ENCODE data around the gene CAPN13.

CAPN13 gene

DNA sequence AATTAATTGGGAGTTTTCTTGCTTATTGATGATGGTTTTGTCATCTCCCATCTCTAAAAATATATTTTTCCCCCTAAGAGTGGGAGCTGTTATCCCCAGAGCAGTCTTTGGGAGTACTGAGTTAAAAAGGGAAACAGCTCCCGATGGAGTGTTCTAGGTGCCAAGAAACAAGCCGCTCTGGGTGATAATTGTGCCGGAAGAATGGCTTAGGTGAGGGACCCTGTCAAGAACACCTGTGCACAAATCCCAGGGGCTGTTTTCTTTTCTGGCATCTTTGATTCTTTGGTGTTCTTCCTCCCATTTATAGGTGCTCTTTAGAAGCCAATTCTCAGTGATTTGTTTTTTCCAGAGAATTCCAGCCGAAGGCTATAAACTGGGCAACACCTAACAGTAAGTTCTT, 1.4 kb upstream of the CAPN13 start:
- H3K27me3 ChIP-seq (replicated peaks; ENCODE audit: control insufficient read depth, insufficient read depth, low read length, poor library complexity, severe bottlenecking): no peaks in the 10 kb centered on the region
- H3K4me1 ChIP-seq (ENCODE audit: control insufficient read depth, insufficient read depth, low read length, poor library complexity, severe bottlenecking): no peaks in the 10 kb centered on the region
- no peaks in the 10 kb centered on the region for H3K36me3 ChIP-seq (ENCODE audit: control insufficient read depth, insufficient read depth, low read length)
- H3K4me3 ChIP-seq (ENCODE audit: insufficient read depth, low read depth, low read length, poor library complexity, severe bottlenecking): no peak overlapping the region
- no peak overlapping the region for H3K27ac ChIP-seq (ENCODE audit: insufficient read depth, low read length, poor library complexity, severe bottlenecking)
- no peaks in the 10 kb centered on the region for H3K9me3 ChIP-seq (ENCODE audit: control insufficient read depth, low read length)
- DNase-seq: no peak

DNA sequence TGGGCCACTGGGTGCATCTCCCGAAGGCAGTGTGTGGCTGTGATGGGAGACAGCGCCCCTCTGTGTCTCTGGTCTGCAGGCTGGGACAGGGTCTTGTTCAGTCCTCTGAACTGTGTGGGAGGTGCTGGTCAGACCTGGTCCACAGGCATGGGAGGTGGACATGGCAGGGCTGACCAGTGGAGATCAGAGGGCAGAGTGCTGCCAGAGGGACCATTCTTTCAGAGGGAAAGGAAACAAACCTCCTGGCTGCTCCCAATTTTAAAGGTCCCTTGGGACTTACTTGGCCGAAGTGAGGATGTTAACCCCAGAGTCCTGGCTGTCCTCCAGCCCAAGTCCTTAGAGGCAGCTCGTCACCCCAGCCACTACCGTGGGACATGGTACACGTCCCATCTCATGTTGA, 4.0 kb downstream of the CAPN13 start:
- Histone ChIP-seq H3K4me1 (ENCODE audit: control insufficient read depth, insufficient read depth, low read length, poor library complexity, severe bottlenecking) (no peaks in the 10 kb centered on the region), H3K9me3 (ENCODE audit: control insufficient read depth, low read length) (no peaks in the 10 kb centered on the region), H3K4me3 (ENCODE audit: insufficient read depth, low read depth, low read length, poor library complexity, severe bottlenecking) (no peak overlapping the region), H3K36me3 (ENCODE audit: control insufficient read depth, insufficient read depth, low read length) (no peaks in the 10 kb centered on the region), H3K27me3 (replicated peaks; ENCODE audit: control insufficient read depth, insufficient read depth, low read length, poor library complexity, severe bottlenecking) (no peaks in the 10 kb centered on the region), H3K27ac (ENCODE audit: insufficient read depth, low read length, poor library complexity, severe bottlenecking) (no peak overlapping the region)
- no peak for DNase-seq

DNA sequence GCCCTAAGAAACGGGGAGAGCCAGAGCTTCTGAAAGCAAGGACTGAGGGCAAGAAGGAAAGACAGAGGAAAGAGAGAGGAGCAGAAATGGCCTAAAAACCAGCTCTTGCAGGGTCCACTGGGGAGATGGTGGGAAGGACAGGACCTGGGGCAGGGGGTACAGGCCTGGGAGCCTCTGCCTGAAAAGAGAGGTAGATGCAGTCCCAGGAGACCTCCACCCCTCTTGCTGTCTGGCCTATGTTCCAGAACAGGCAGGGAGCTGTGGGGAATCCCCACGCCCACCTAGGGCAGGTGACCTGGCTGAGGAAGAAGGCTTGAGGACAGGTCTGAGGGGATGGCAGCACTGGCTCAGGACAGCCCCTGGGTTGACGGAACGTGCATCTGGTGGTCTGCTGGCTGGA, 4.6 kb downstream of the CAPN13 start:
- H3K9me3 ChIP-seq (ENCODE audit: control insufficient read depth, low read length): no peaks in the 10 kb centered on the region
- H3K27me3 ChIP-seq (replicated peaks; ENCODE audit: control insufficient read depth, insufficient read depth, low read length, poor library complexity, severe bottlenecking): no peaks in the 10 kb centered on the region
- DNase-seq: no peak
- no peak overlapping the region for H3K4me3 ChIP-seq (ENCODE audit: insufficient read depth, low read depth, low read length, poor library complexity, severe bottlenecking)
- no peaks in the 10 kb centered on the region for H3K36me3 ChIP-seq (ENCODE audit: control insufficient read depth, insufficient read depth, low read length)
- no peak overlapping the region for H3K27ac ChIP-seq (ENCODE audit: insufficient read depth, low read length, poor library complexity, severe bottlenecking)
- H3K4me1 ChIP-seq (ENCODE audit: control insufficient read depth, insufficient read depth, low read length, poor library complexity, severe bottlenecking): no peaks in the 10 kb centered on the region

DNA sequence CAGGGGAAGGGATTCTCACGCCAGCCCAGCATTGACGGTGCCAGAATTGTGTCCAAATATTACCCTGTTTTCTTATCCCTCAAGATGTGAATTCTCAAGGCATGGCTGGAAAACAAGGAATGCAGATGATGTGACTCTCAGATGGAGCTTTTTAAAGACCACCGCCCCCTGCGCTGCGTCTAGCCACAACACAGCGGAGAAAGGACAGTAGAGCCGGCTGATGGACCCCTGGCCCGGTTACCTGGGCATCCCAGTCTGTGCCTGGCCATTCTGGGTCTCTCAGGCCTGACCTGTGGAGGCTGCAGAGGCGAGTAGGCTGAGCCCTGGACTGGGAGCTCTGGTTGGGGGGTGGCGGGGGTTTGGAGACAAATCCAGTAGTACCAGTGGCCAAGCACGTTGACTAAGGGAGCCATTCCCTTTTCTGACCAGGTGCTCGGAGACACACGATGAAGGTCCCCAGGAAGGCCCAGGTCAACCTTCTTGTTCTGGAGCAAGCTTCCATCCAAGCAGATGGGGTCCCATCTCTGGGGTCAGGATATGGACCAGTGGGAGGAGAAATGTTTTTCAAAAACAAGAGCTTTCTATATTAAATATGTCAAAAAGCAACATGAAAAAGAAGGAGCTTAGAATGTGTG, 5.3 kb downstream of the CAPN13 start:
- H3K9me3 ChIP-seq (ENCODE audit: control insufficient read depth, low read length): no peaks in the 10 kb centered on the region
- H3K4me1 ChIP-seq (ENCODE audit: control insufficient read depth, insufficient read depth, low read length, poor library complexity, severe bottlenecking): no peaks in the 10 kb centered on the region
- no peaks in the 10 kb centered on the region for H3K36me3 ChIP-seq (ENCODE audit: control insufficient read depth, insufficient read depth, low read length)
- no peaks in the 10 kb centered on the region for H3K27me3 ChIP-seq (replicated peaks; ENCODE audit: control insufficient read depth, insufficient read depth, low read length, poor library complexity, severe bottlenecking)
- H3K4me3 ChIP-seq (ENCODE audit: insufficient read depth, low read depth, low read length, poor library complexity, severe bottlenecking): no peak overlapping the region
- H3K27ac ChIP-seq (ENCODE audit: insufficient read depth, low read length, poor library complexity, severe bottlenecking): no peak overlapping the region
- DNase-seq: no peak

DNA sequence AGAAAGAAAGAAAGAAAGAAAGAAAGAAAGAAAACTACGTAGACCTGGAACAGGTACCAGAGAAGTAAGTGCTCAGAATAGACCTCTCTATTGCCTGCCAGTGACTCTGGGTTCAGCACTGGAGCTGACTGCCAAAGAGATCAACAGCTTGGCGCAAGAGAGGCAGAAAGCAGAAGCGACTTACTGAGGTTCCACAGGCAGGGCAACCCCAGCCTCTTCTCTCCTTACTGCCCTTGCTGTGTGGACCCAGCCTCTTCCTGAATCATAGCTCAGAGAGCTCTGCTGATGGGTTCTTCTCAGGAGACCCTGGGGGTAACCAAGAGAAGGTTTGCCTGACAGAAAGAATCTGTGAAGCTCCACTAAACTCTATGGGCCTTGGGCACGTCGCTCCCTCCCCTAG, 7.1 kb downstream of the CAPN13 start:
- no peak overlapping the region for H3K27ac ChIP-seq (ENCODE audit: insufficient read depth, low read length, poor library complexity, severe bottlenecking)
- no peaks in the 10 kb centered on the region for H3K9me3 ChIP-seq (ENCODE audit: control insufficient read depth, low read length)
- H3K4me1 ChIP-seq (ENCODE audit: control insufficient read depth, insufficient read depth, low read length, poor library complexity, severe bottlenecking): no peaks in the 10 kb centered on the region
- H3K27me3 ChIP-seq (replicated peaks; ENCODE audit: control insufficient read depth, insufficient read depth, low read length, poor library complexity, severe bottlenecking): no peaks in the 10 kb centered on the region
- no peaks in the 10 kb centered on the region for H3K36me3 ChIP-seq (ENCODE audit: control insufficient read depth, insufficient read depth, low read length)
- DNase-seq: no peak
- H3K4me3 ChIP-seq (ENCODE audit: insufficient read depth, low read depth, low read length, poor library complexity, severe bottlenecking): no peak overlapping the region

DNA sequence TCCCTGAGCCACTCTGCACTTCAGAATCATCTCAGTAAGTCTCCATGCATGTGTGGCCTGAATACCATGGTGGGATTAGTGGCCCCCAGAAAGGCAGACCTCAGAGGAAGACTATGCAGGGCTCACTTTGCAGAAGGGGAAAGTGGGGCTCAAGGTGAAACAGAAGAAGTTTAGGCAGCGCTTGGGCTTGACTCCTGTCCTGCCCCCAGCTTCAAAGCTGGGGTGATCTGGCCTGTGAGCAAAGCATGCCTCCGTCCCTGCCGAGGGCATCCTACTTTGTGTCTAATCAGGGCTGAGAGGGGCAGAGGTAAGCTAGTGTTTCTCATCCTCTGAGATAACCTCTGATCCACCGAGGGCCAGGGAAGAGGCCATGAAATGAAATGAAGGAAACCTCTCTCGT, 7.9 kb downstream of the CAPN13 start:
- H3K4me3 ChIP-seq (ENCODE audit: insufficient read depth, low read depth, low read length, poor library complexity, severe bottlenecking): no peak overlapping the region
- no peak overlapping the region for H3K27ac ChIP-seq (ENCODE audit: insufficient read depth, low read length, poor library complexity, severe bottlenecking)
- H3K9me3 ChIP-seq (ENCODE audit: control insufficient read depth, low read length): no peaks in the 10 kb centered on the region
- no peaks in the 10 kb centered on the region for H3K36me3 ChIP-seq (ENCODE audit: control insufficient read depth, insufficient read depth, low read length)
- H3K27me3 ChIP-seq (replicated peaks; ENCODE audit: control insufficient read depth, insufficient read depth, low read length, poor library complexity, severe bottlenecking): no peaks in the 10 kb centered on the region
- DNase-seq: no peak
- no peaks in the 10 kb centered on the region for H3K4me1 ChIP-seq (ENCODE audit: control insufficient read depth, insufficient read depth, low read length, poor library complexity, severe bottlenecking)

DNA sequence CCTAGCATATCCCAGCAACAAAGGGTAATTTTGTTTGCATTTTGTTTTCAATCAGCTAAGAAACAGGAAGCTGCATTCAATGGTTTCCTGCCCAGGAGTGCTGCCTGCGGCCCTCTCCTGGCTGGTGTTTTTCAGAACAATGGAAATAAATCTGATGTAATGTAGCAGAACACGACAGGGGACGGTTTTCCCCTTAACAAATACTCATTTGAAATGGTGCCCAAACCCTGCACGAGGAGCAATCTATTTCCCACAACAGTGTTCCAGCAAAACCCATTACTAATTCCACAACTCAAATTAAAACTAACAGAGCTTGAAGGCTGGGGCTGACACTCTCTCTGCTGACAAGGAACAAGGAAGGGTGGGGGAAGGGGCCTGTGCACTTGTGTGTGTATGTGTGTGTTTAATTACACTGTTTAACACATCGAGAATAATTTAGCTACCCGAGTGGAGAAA, 8.7 kb downstream of the CAPN13 start:
- Histone ChIP-seq H3K4me3 (ENCODE audit: insufficient read depth, low read depth, low read length, poor library complexity, severe bottlenecking) (no peak overlapping the region), H3K27me3 (replicated peaks; ENCODE audit: control insufficient read depth, insufficient read depth, low read length, poor library complexity, severe bottlenecking) (no peaks in the 10 kb centered on the region), H3K27ac (ENCODE audit: insufficient read depth, low read length, poor library complexity, severe bottlenecking) (no peak overlapping the region), H3K36me3 (ENCODE audit: control insufficient read depth, insufficient read depth, low read length) (no peaks in the 10 kb centered on the region), H3K9me3 (ENCODE audit: control insufficient read depth, low read length) (no peaks in the 10 kb centered on the region), H3K4me1 (ENCODE audit: control insufficient read depth, insufficient read depth, low read length, poor library complexity, severe bottlenecking) (no peaks in the 10 kb centered on the region)
- DNase-seq: no peak

DNA sequence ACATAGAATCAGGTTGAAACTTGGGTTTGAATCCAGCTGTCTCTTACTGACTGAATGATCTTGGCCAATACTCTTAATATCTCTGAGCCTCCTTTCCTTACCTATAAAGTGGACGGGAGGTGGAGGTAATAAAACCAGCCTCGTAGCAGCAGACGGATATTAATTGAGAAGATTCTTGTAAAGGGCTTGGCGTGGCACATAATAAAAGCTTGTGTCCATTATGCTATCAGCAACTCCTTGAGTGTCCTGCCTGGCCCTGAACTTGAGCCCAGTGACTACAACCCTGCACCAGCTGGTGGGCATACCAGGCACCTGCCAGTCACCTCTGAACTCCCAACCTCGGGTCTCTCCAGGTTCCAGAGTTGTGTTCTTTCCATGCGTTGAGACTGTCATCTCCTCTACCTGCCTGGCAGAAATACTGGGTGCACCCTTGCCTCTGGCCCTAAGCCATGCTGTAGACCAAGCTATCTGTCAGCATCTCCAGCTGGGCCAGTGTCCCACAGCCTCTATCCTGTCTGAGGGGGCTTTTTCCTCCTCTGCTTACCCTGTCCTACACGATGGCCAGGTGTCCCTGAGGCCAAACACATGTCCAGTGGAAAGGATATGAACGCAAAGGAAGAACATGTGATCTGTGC, 9.7 kb downstream of the CAPN13 start:
- no peaks in the 10 kb centered on the region for H3K9me3 ChIP-seq (ENCODE audit: control insufficient read depth, low read length)
- no peak overlapping the region for H3K4me3 ChIP-seq (ENCODE audit: insufficient read depth, low read depth, low read length, poor library complexity, severe bottlenecking)
- no peak overlapping the region for H3K27ac ChIP-seq (ENCODE audit: insufficient read depth, low read length, poor library complexity, severe bottlenecking)
- H3K36me3 ChIP-seq (ENCODE audit: control insufficient read depth, insufficient read depth, low read length): no peaks in the 10 kb centered on the region
- H3K27me3 ChIP-seq (replicated peaks; ENCODE audit: control insufficient read depth, insufficient read depth, low read length, poor library complexity, severe bottlenecking): no peaks in the 10 kb centered on the region
- H3K4me1 ChIP-seq (ENCODE audit: control insufficient read depth, insufficient read depth, low read length, poor library complexity, severe bottlenecking): no peaks in the 10 kb centered on the region
- no peak for DNase-seq

DNA sequence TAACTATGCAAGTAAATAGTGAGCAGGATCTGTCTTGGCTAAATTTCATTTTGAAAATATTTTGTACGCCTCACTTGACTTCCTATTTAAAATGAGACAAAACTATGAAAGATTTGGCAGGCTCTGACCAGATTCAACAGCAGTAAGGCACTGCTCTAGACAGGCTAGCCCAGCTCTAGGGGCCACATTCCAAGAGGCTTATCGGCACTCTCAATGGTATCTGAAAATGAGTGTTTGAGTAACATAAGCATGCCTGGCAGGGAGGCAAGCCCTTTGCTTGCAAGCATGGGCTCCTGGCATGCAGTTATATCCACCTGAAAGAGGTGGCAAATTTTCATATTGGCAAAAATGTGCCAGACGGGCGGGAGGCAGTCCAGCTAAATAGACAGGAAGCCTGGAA, 10.5 kb downstream of the CAPN13 start:
- H3K36me3 ChIP-seq (ENCODE audit: control insufficient read depth, insufficient read depth, low read length): no peaks in the 10 kb centered on the region
- no peak for DNase-seq
- H3K9me3 ChIP-seq (ENCODE audit: control insufficient read depth, low read length): no peaks in the 10 kb centered on the region
- no peaks in the 10 kb centered on the region for H3K27me3 ChIP-seq (replicated peaks; ENCODE audit: control insufficient read depth, insufficient read depth, low read length, poor library complexity, severe bottlenecking)
- no peaks in the 10 kb centered on the region for H3K4me1 ChIP-seq (ENCODE audit: control insufficient read depth, insufficient read depth, low read length, poor library complexity, severe bottlenecking)
- no peak overlapping the region for H3K4me3 ChIP-seq (ENCODE audit: insufficient read depth, low read depth, low read length, poor library complexity, severe bottlenecking)
- H3K27ac ChIP-seq (ENCODE audit: insufficient read depth, low read length, poor library complexity, severe bottlenecking): no peak overlapping the region

DNA sequence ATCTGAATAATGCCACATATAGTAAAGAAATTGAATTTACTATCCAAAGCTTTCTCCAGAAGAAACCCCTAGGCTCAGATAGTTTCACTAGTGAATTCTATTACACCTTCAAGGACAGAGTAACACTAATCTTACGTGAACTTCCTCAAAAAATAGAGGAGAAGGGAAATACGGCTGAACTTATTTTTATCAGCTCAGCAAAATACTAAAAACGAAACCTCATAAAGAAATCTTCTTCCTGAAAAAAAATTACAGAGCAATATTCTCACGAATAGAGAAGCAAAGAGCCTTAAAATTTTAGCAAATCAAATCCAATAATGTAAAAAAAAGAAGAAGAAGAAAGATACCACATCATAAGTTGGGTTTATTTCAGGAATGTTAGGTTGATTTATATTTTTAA, 14.7 kb downstream of the CAPN13 start:
- H3K27ac ChIP-seq (ENCODE audit: insufficient read depth, low read length, poor library complexity, severe bottlenecking): no peak overlapping the region
- DNase-seq: no peak
- no peaks in the 10 kb centered on the region for H3K4me1 ChIP-seq (ENCODE audit: control insufficient read depth, insufficient read depth, low read length, poor library complexity, severe bottlenecking)
- no peaks in the 10 kb centered on the region for H3K27me3 ChIP-seq (replicated peaks; ENCODE audit: control insufficient read depth, insufficient read depth, low read length, poor library complexity, severe bottlenecking)
- no peak overlapping the region for H3K4me3 ChIP-seq (ENCODE audit: insufficient read depth, low read depth, low read length, poor library complexity, severe bottlenecking)
- H3K9me3 ChIP-seq (ENCODE audit: control insufficient read depth, low read length): no peaks in the 10 kb centered on the region
- H3K36me3 ChIP-seq (ENCODE audit: control insufficient read depth, insufficient read depth, low read length): no peaks in the 10 kb centered on the region

Measured in effector memory CD4-positive, alpha-beta T cell (primary cell).